Right ventricle myocardium inferior (tissue), 1 donor: ENCODE results near the gene PGP. TPM values are rescaled to one million over a fixed set of nuclear protein-coding genes. Genes with fewer than 3 reads are reported as not detected.

Experiments
- ATAC-seq: fragments of 200-7000 bp; cut with Tn5 transposase; one replicate; pipeline ENCODE4 v1.9.1; 2020; ENCODE audit warnings: mild to moderate bottlenecking, moderate library complexity
- DNase-seq: peaks from one replicate; pipeline ENCODE4 v3.0.0; 2021; ENCODE audit errors: missing footprints
- intact Hi-C: fragments of 100-400 bp; cut with DNase I; formaldehyde crosslinking; loops from one replicate; pipeline ENCODE4 v1.11.0; 2022
- total RNA-seq: library from RNA; stranded (reverse); fragmentation: NEBNext Ultra II Directional; extraction: Animal tissue kit (Norgen Biotek cat#: 25700); gene quantifications from one replicate; pipeline ENCODE4 v1.2.1, GENCODE V29; 2021
- donor health status: DM: no; HTN: yes; CAD: no; lungs with severe emphysema.

Gene PGP
- total RNA-seq, 1 donor from 2014 or later, result 35.1 TPM

DNA sequence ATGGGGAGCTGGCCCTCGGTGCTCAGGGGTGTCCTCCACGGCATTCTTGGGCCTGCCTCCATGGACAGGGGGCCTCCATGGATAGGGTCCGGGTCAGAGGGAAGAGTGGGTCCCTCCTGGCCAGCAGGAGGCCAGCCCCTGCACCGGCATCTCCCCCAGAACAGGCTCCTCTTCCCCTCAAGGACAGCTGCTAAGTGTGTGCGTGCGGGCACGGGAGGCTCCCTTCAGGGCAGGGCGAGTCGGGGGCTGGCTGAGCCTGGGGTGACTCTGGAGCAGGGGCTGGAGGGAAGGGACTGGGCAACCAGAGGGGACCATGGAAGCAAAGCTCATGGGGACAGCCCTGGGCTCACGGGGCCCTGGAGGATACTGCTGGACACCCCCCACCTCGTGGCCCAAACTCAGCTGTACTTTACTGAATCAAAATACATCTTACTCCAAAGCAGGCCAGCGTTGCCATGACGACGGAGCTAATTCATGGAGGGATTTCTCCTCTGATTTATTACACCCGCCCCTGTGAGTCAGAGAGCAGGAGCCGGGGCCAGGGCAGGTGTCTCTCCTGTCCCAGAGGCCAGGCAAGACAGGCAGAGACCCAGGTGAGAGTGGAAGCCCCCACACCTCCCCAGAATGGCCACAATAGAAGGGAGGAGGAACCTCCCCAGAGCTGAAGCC, 20.3 kb downstream of the PGP start:
- DNase-seq (no peak), ATAC-seq (no peak)
- intact Hi-C loops, result no loop called here

DNA sequence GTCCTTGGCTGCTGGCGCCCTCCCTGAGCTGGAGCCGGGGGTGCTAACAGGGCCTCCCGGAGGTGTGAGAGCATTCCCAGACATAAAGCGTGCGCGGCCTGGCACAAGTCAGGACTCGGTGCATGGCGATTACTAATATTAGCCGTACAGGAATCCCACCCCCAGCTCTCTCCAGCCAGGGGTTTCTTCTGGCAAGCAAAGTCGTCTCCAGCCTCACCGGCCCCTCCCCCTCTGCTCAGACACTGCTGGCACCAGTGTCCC, 23.3 kb downstream of the PGP start:
- intact Hi-C loops, result no loop called here
- DNase-seq (no peak), ATAC-seq (peak; percentile 17)

DNA sequence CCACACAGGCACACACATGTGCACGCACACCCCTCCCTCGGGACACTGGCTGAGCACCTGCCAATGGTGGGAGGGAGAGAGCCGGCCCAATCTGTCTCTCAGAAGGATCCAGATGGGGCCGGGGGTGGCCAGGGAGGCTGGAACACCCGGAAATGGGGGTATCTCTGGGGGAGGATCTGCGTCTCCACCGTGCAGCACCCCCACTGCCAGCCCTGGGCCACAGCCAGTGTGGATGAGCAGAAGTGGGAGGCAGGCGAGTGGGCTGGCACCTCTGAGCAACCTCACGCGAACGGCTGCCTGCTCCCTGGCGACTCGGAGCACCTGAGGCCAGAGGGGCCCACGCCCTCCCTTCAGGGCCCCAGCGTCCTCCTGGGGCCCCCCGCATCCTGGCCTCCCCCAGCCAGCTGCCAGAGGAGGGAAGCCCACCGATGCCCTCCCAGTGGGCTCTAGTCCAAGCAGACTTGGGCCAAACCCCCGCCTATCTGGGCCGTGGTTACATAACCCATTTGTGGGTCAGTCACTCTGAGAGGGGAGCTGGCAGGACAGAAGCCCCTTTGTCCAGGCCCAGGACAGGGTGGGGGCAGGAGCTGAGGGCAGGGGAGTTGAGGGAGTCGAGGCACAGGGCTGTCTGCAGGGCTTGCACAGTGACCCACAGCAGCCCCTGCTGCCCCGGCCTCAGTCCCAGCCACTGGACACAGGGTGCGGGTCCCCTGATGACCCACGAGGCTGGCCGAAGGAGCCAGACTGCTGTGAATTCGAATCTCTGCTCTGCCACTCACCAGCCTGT, 23.8 kb downstream of the PGP start:
- intact Hi-C loops, result no loop called here
- DNase-seq, result no peak
- no peak for ATAC-seq

DNA sequence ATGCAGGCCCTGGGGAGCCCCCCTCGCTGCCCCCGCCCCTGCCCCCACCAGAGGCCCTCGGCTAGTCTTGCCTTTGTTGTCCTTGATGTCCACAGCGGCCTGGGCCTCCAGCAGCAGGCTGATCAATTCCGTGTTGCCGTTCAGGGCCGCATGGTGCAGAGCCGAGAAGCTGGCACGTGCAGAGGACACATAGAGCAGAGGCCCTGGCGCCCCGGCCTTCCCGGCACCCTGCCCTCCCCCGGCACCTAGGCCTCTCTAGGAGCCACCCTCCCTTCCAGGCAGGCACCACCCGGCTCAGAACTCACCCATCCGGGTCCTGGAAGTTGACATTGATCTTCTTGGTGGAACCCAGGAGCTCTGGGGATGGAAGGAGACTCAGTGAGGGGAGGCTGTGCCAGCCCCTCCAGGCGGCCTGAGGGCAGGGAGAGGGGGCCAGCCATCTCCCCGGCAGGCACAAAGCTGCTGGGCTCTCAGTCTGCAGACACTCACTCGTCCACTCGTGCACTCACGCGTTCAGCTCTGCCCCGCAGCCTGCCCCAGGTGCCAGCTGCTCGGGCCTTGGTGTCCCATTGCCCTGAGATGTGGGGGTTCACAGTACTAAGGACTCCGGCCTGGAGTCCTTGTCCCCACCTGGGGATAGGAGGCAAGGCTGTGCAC, 24.5 kb downstream of the PGP start:
- no peak for DNase-seq
- no peak for ATAC-seq
- intact Hi-C loops, result no loop called here

DNA sequence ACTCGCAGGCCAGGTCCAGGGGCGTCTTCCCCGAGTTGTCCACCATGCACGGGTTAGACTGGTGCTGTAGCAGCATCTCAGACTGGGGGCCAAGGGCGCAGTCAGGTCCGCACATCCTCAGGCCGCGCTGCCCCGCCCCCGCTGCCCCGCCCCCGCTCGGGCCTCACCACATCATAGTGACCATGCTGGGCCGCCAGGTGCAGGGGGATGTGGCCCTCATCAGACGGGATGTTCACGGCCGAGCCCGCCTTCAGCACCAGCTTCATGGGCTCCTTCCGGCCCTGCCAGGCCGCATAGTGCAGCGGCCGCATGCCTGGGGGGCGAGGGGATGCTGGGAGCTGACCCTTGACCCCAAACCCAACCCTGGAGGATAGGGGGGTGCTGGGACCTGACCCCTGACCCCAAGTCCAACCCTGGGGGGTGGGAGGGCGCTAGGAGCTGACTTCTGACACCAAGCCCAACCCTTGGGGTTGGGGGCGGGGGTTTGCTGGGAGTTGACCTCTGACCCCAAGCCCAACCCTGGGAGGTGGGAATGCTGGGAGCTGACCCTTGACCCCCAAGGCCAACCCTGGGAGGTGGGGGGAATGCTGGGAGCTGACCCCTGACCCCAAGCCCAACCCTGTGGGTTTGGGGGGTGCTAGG, 25.3 kb downstream of the PGP start:
- ATAC-seq (no peak), DNase-seq (no peak)
- intact Hi-C loops, result no loop called here

DNA sequence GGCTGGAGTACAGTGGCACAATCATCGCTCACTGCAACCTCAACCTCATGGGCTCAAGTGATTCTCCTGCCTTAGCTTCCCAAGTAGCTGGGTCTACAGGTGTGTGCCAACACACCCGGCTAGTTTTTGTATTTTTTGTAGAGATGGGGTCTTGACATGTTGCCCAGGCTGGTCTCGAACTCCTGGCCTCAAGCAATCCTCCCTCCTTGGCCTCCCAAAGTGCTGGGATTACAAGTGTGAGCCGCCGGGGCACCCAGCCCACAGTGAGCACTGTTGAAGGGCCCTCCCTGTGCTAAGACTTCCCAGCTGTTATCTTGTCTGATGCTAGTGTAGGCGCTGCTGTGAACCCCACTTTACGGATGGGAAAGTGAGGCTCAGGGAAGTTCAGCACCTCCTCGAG, 26.2 kb downstream of the PGP start:
- ATAC-seq (no peak), DNase-seq (no peak)
- intact Hi-C loops, result no loop called here

DNA sequence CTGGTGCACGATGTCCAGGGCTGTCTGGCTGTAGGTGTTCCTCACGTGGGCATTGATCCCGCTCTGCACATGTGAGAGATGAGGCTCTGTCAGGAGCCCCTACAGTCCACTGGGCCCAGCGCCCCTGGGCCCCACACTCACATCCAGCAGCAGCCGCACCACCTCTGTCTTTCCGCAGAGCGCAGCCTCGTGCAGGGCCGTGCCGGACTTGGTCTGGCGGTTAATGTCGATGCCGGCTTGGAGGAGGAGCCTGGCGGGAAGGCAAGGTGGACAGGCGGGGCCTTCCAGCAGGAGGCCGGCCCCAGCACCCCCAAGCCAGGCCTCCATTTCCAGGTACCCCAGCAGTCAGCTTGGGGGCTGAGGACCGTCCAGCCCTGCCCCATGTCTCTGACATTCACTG, 27.4 kb downstream of the PGP start:
- ATAC-seq (no peak), DNase-seq (no peak)
- intact Hi-C loops, result no loop called here

DNA sequence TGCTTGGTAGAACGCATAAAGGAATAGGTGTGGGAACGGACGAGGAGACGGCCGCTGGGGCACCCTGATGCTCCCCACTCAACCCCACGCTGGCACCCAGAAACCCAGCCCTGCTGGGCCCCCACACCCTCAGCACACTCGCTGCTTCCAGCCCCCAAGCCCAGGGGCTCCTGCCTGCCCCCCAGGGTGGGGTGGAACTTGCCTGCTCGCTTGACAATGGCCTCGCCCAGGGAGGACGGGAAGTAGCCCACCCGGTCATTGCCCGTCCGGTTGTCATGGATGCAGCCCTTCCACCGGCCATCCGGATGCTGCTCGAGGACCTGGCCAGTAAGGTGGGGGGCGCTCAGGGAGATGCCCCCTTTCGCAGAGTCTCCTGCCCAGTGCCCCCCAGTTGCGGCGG, 28.1 kb downstream of the PGP start:
- no peak for ATAC-seq
- intact Hi-C loops, result no loop called here
- DNase-seq, result no peak

DNA sequence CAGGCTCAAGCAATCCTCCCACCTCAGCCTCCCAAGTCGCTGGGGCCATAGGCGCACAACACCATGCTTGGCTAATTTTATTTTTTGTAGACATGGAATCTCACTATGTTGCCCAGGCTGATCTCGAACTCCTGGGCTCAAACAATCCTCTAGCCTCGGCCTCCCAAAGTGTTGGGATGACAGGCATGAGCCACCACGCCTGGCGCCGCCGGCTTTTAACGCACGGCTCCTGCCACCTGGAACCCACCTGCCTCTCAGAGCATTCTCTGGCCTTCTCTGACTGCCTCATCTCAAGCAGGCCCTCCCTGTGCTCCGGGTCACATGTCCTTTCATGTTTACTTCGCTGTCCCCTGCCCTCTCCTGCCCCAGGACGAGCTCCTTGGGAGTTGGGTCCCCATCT, 28.6 kb downstream of the PGP start:
- DNase-seq (no peak), ATAC-seq (no peak)
- intact Hi-C loops, result no loop called here

DNA sequence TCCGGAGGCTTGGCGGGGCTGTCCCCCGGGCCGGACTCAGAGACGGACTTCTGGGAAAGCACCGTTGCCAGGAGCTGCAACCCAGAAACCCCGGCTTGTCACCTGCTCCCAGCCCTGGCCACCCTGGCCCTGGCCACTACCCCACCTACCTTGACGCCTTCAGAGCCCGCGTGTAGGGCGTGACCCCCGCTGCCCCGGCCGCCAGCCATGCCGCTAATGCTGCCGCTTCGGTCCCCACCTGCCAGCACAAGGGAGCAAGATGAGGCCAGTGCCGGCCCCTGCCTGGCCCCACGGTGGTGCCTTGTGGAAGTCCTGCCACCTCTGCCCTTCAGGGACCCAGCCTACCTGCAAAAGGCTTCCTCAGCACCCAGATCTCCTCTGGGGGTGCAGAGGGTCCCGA, 29.7 kb downstream of the PGP start:
- intact Hi-C loops, result no loop called here
- DNase-seq (no peak), ATAC-seq (no peak)

DNA sequence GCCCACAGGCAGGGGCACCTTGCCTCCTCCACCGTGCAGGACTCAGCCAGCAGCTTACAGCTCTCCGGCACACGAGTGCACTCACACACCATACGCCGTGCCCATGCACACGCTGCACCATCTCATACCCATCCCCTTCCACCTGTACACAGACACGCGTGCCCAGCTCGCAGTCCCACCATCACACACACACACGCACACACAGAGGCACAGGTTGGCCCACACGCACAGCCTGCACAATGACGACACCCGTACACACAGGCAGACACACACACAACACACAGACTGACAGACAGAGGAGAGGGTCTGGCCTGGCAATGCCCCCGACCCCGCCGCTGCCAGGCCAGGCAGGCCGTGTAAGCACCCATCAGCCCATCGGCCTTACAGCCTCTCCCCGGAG, 30.3 kb downstream of the PGP start:
- intact Hi-C loops, result no loop called here
- DNase-seq, result no peak
- no peak for ATAC-seq

DNA sequence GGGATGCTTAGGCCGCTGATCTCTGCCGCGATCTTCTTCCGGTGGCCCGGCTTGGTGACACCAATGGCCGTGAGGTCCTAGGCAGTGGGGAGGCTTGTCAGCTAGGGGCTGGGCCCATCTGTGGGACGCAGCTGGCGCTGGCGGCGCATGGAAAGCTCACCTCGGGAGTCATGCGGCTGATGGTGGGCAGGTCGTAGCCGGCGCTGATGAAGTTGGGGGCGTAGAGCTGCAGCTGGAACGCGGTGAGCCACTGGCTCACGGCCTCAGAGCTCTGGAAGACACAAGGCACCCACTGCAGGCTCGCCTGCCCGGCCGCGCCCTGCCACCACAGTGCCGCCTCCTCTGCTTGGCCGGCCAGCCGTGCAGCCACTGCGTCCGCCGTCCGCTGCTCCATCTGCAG, 31.0 kb downstream of the PGP start:
- intact Hi-C loops, result no loop called here
- no peak for ATAC-seq
- no peak for DNase-seq

DNA sequence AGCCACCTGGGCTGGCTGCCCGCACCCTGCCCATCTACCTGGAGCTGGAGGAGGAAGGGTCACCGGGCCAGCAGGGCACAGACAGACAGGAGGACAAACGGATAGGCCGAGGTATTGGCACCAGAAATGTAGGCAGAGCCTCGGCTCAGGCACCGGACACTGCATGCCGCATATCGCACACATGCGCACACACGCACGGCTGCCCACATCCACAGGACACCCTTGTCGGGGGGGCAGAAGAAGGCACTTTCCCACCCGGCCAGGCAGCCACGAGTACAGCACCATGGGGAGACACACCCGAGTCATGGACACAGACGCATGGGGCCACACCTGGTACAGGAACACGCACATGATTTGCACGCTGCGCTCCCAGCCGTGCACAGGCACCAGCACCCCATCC, 32.7 kb downstream of the PGP start:
- ATAC-seq, result no peak
- DNase-seq, result no peak
- intact Hi-C loops, result no loop called here

DNA sequence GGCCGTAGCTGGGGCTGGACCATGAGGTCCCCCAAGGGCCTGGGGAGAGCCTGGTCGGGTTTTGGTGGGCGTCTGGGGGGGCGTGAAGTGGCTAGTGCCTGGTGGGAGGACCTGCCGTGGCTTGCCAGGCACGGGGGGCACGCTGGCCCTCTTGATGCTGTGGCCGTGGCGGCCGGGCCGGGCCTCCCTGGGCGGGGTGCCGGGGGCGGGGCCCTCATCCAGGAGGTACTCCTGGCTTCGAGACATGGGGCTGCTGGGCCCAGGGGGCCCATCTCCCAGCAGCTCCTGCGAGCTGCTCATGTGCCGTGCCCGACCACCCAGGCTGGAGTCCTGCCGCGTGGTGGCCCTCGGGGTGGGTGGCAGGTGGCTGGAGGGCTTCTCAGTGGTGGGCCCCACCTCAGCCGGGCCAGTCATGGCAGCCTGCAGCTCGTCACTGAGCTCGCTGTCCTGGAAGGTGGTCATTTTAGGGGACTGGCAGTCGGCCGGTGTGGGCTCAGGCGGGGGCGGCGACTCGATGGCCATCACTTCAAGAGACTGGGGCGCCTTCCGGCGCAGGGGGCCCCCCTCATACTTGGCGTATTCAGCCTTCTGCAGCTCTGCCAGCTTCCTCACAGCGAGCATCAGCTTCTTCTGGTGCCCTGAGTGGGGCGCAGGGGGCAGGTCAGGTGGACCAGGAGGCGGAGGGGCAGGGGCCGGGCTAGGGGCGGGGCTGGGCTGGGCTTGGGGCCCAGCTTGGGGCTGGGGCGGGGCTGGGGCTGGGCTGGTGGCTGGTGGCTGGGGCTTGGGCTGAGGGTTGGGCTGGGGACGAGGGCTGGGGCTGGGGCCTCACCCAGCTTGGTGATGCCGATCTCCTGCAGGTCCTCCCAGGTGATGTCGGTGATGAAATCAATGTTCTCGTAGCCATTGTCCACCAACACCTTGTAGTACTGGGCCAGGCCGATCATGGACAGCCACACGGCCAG, 33.4 kb downstream of the PGP start:
- ATAC-seq (no peak), DNase-seq (no peak)
- intact Hi-C loops, result no loop called here

DNA sequence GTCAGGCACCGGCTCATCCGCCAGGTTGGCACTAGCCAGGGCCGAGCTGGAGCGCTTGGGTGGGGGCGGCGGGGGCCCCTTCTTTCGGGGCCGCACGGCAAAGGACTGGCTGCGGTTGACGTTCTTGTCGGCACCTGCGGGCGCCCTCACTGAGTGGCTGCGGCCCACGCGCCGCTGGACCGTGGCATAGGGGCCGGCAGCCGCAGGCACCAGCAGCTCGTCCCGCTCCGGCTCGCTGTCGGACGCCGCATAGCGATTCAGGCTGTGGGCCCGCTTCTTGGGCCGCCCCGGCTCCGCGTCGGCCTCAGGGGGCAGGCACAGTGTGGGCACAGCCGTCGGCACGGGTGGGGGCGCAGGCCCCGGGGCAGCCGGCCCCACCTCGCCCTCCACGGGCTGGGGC, 34.2 kb downstream of the PGP start:
- intact Hi-C loops, result no loop called here
- DNase-seq, result no peak
- no peak for ATAC-seq

DNA sequence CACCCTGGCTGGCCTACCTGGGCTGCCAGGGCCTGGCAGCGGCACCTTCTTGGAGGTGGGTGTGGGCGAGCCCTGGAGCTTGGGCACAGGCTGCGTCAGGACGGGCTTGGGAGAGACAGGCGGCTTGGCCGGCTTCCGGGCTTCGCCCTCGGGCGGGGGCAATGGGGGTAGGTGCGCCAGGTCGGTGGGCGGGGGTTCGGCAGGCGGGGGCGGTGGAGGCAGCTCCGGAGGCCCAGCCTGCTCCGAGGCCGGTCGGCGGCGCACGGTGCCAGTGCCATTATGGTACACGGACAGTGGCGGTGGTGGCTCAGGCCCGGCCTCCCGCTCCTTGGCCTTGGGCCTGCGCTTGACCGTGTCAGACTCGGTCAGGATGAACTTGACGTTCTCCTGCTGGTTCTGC, 35.1 kb downstream of the PGP start:
- DNase-seq, result no peak
- no peak for ATAC-seq
- intact Hi-C loops, result no loop called here

DNA sequence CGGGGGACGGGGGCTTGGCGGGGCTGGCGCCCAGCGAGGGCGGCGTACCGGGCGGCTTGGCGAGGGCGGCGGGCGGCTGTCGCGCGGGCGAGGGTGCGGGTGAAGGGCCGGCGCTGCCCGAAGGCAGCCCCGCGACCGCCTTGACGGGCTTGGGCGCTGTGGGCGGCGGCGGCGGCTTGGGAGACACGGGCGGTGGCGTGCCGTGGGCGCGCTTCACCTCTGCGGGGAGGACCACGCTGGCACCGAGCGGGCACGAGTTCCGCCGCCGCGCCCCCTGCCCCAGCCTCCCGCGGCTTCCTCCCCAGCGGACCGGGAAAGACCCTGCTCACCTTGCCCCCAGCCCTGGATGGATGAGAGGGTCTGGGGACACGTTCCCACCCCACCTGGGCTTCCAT, 35.5 kb downstream of the PGP start:
- intact Hi-C loops, result no loop called here

DNA sequence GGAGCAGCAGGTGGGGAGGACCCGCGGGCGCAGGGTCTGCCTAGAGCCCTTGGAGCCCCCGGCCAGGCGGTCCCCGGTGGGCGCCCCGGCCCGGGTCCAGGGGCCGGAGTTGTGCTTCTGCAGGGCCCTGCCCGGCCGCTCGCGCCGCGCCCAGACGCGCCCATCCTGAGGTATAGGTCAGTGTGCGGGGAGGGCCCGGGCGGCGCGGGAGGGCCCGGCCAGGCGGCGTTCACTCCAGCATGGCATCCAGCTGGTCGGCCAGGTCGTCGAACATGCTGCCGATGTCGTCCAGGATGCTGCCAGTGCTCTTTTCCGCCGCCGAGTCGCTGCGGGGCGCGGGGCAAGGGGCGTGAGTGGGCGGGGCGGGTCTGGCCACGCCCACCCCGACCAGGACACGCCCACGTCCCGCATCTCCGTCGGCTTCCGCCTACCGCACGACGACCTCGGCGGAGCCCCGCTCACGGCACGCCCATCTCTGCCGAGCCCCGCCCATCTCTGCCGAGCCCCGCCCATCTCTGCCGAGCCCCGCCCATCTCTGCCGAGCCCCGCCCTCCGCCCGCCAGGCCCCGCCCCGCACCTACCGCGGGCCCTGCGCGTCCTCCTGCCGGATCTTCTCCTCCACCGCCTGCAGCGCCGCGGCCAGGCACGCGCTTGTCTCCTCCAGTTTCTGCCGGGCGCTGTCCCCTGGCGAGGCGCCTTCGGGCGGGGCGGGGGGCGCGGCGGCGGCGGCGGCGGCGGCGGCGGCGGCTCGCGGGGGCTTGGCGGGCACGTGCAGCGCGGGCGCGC, 36.1 kb downstream of the PGP start:
- DNase-seq (no peak), ATAC-seq (peak; percentile 11)
- intact Hi-C loops, result no loop called here

More for the DNA sequence above, 35.5 kb downstream of the PGP start:
- DNase-seq (no peak), ATAC-seq (no peak)
